Endothelial cell of umbilical vein (primary cell): Measurements from ENCODE around the gene INTS7. TPM values are rescaled to one million over a fixed set of nuclear protein-coding genes. Genes with fewer than 3 reads are reported as not detected.

Source experiments
- BruUV-seq: library from RNA; stranded (reverse); fragments of 400-500 nt; replicated peaks from 2 replicates; lab custom pipeline; 2021; lab: Mats Ljungman, UMichigan
- CTCF ChIA-PET: fragments of 300-600, 350-600 bp; sonication (Branson Sonifier 250); formaldehyde crosslinking; loops from one replicate; lab custom pipeline; 2021; ENCODE audit warnings: antibody characterized with exemption, inconsistent platforms; lab: Charles Lee
- POLR2A ChIA-PET: fragments of 300-600, 350-600 bp; sonication (Branson Sonifier 250); formaldehyde crosslinking; loops from one replicate; lab custom pipeline; 2021; ENCODE audit warnings: antibody characterized with exemption, inconsistent platforms; lab: Charles Lee
- DNase-seq: peaks from one replicate; pipeline ENCODE4 v3.0.0-alpha.2; 2011; ENCODE audit warnings: low read depth, low spot score
- FAIRE-seq: peaks from 2 replicates; lab custom pipeline; 2011; peaks lifted over from hg19 to GRCh38; lab: Jason Lieb, UNC
- H2AFZ ChIP-seq: 2 replicates; pipeline ENCODE4 v1.6.0; 2012; ENCODE audit warnings: low read depth, low read length, control low read depth, inconsistent platforms
- H3K27ac ChIP-seq: 2 replicates; pipeline ENCODE4 v1.5.1; 2011; ENCODE audit warnings: low read depth, mild to moderate bottlenecking, control low read depth, low read length, moderate library complexity; ENCODE audit not compliant: insufficient read depth
- H3K27me3 ChIP-seq, 2 experiments: 2 replicates each; pipeline versions ENCODE4 v1.6.0 to v1.6.1; 2011; ENCODE audit warnings: low read length in 2 of 2, mixed read lengths in 1 of 2; ENCODE audit not compliant: control insufficient read depth in 2 of 2, insufficient read depth in 2 of 2
- H3K36me3 ChIP-seq, 2 experiments: 2 replicates in 1 of 2; 3 replicates in 1 of 2; pipeline ENCODE4 v1.5.1; 2011; ENCODE audit warnings: low read length in 2 of 2, mild to moderate bottlenecking in 1 of 2, moderate library complexity in 1 of 2; ENCODE audit not compliant: control insufficient read depth in 2 of 2, insufficient read depth in 2 of 2; ENCODE audit errors: extremely low read depth in 1 of 2
- H3K4me1 ChIP-seq: 3 replicates; pipeline ENCODE4 v1.5.1; 2011; ENCODE audit warnings: mild to moderate bottlenecking, low read length; ENCODE audit not compliant: control insufficient read depth, insufficient read depth; ENCODE audit errors: extremely low read depth
- H3K4me2 ChIP-seq: 2 replicates; pipeline ENCODE4 v1.6.1; 2011; ENCODE audit warnings: low read length, control low read depth, mixed read lengths; ENCODE audit not compliant: insufficient read depth
- H3K4me3 ChIP-seq, 3 experiments: fragments of 200-600 bp in 1 of 3; sonication (generic), shearing (Covaris generic) in 1 of 3; replicated peaks in 1 of 3; 2 replicates each; pipeline ENCODE4 v1.5.1; 2011 to 2016; ENCODE audit warnings: control low read depth in 3 of 3, low read length in 3 of 3, mild to moderate bottlenecking in 2 of 3, inconsistent platforms in 1 of 3, low read depth in 1 of 3, moderate library complexity in 1 of 3; ENCODE audit not compliant: insufficient read depth in 1 of 3
- H3K79me2 ChIP-seq: 2 replicates; pipeline ENCODE4 v1.6.0; 2012; ENCODE audit warnings: low read length, inconsistent platforms; ENCODE audit not compliant: control insufficient read depth, insufficient read depth
- H3K9ac ChIP-seq: replicated peaks from 2 replicates; pipeline ENCODE3; 2011; ENCODE audit warnings: low read length, control low read depth; ENCODE audit not compliant: insufficient read depth; ENCODE audit errors: extremely low read depth
- H3K9me1 ChIP-seq: replicated peaks from 3 replicates; pipeline ENCODE4 v1.6.0; 2011; ENCODE audit warnings: mild to moderate bottlenecking, low read length; ENCODE audit not compliant: control insufficient read depth, insufficient read depth; ENCODE audit errors: extremely low read depth
- H3K9me3 ChIP-seq: replicated peaks from 2 replicates; pipeline ENCODE4 v1.5.1; 2012; ENCODE audit warnings: low read length, inconsistent platforms; ENCODE audit not compliant: control insufficient read depth, insufficient read depth
- H4K20me1 ChIP-seq: replicated peaks from 2 replicates; pipeline ENCODE3; 2011; ENCODE audit warnings: mild to moderate bottlenecking, low read length; ENCODE audit not compliant: control insufficient read depth, insufficient read depth; ENCODE audit errors: extremely low read depth
- EZH2 ChIP-seq: IDR thresholded peaks from 2 replicates; pipeline ENCODE4 v1.6.1; 2012; ENCODE audit warnings: borderline replicate concordance, low read depth, mild to moderate bottlenecking, moderate library complexity, low read length, inconsistent platforms; ENCODE audit not compliant: severe bottlenecking
- FOS ChIP-seq: IDR thresholded peaks from 2 replicates; pipeline ENCODE4 v1.6.1; 2011; ENCODE audit warnings: mild to moderate bottlenecking, low read length, moderate library complexity, borderline replicate concordance; ENCODE audit not compliant: insufficient read depth
- GATA2 ChIP-seq: IDR thresholded peaks from 2 replicates; pipeline ENCODE4 v1.7.0; 2011; ENCODE audit warnings: low read depth, mild to moderate bottlenecking, moderate library complexity, mixed read lengths, low read length; ENCODE audit not compliant: insufficient read length, insufficient read depth
- JUN ChIP-seq: IDR thresholded peaks from 2 replicates; pipeline ENCODE4 v1.6.1; 2011; ENCODE audit warnings: borderline replicate concordance, low read depth; ENCODE audit not compliant: insufficient read length, insufficient read depth
- MYC ChIP-seq: IDR thresholded peaks from one replicate; pipeline ENCODE4 v1.6.1; 2011; ENCODE audit warnings: mild to moderate bottlenecking, low read depth, low read length
- POLR2A ChIP-seq: IDR thresholded peaks from 2 replicates; pipeline ENCODE4 v1.6.1; 2012; ENCODE audit warnings: low read depth, mild to moderate bottlenecking, control low read depth, low read length
- POLR2AphosphoS5 ChIP-seq: IDR thresholded peaks from 2 replicates; pipeline ENCODE4 v1.6.1; 2012; ENCODE audit warnings: low read depth, mild to moderate bottlenecking, control low read depth, low read length, moderate library complexity; ENCODE audit not compliant: insufficient read depth
- dilution Hi-C: fragments of 300-500 bp; cut with MboI; formaldehyde crosslinking; loops from one replicate; pipeline ENCODE4 v1.15.0; 2019; ENCODE audit warnings: low sequenced_read_pairs; ENCODE audit not compliant: extremely low pct_ligation_motif_present
- intact Hi-C: fragments of 100-400 bp; cut with micrococcal nuclease; formaldehyde crosslinking; loops from one replicate; pipeline ENCODE4 v1.10.0; 2022
- polyA plus RNA-seq, 4 experiments: library from polyadenylated mRNA; depleted of rRNA in 3 of 4; stranded (reverse) in 3 of 4; unstranded in 1 of 4; fragments of >200 nt; gene quantifications; 2 replicates each; pipeline versions ENCODE4 v1.2.1 to v1.2.3, GENCODE V29; 2011 to 2012; ENCODE audit warnings: missing spikeins in 1 of 4
- total RNA-seq: library from RNA; stranded (reverse); gene quantifications from 2 replicates; pipeline ENCODE4 v1.2.3, GENCODE V29; 2021
- TF ChIP-seq, protein P1 (sequence below), 2 donors: IDR thresholded peaks; 1 replicate in 1 of 2; 2 replicates in 1 of 2; pipeline ENCODE4 v1.5.1; 2011; ENCODE audit warnings: low read length in 2 of 2, mild to moderate bottlenecking in 2 of 2, moderate library complexity in 2 of 2, control low read depth in 1 of 2, inconsistent platforms in 1 of 2, low read depth in 1 of 2; ENCODE audit not compliant: insufficient read depth in 1 of 2; ENCODE audit errors: extremely low read depth in 1 of 2
- TF ChIP-seq, protein P2 (sequence below): IDR thresholded peaks from 2 replicates; pipeline ENCODE4 v1.6.1; 2011; ENCODE audit not compliant: insufficient read depth, insufficient read length

Gene INTS7
- total and polyA plus RNA-seq, 2 donors (not counting 3 experiments of a cell fraction or from before 2014, with no cell fraction given), result 9.1 to 18.1 TPM

DNA sequence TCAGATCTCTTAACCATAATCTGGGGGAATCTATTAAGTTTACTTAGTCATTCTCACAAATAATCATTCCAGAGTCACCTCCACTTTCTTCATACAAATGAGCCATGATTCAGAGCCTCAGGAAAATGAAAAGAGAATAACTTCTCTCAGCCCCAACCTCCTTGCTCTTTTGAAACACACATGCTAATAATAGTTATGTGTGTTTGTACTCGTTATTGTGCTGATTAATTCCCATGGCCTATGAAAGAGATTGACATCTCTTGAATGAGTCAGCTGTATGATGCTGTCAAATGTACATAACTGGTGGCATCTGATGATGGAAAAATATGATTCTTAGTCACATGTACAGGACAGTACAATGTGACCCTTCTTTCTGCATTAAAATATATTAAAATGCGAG, 41.7 kb upstream of the INTS7 start:
- ChIA-PET POLR2A (no interaction called here), CTCF (interaction anchor here (1.3 to 2.0 kb wide), 4 partner anchors 11 to 379 kb away, joined by 4 to 7 read pairs (median 4); partner anchors contain the start of genes DTL and INTS7)
- H3K9me3 ChIP-seq, result no peaks in the 10 kb centered on the region
- no peak overlapping the region for H2AFZ ChIP-seq
- no peak overlapping the region for H3K4me3 ChIP-seq
- dilution Hi-C loops (no loop called here), intact Hi-C loops (no loop called here)
- BruUV-seq, result no TSS peak
- H3K4me2 ChIP-seq, result no peak overlapping the region
- FAIRE-seq, result no peak
- H3K4me1 ChIP-seq, result no peaks in the 10 kb centered on the region
- peak; percentile 18 for DNase-seq
- H3K27ac ChIP-seq, result no peak overlapping the region
- no peaks in the 10 kb centered on the region for H3K27me3 ChIP-seq
- TF ChIP-seq, protein P1, sequence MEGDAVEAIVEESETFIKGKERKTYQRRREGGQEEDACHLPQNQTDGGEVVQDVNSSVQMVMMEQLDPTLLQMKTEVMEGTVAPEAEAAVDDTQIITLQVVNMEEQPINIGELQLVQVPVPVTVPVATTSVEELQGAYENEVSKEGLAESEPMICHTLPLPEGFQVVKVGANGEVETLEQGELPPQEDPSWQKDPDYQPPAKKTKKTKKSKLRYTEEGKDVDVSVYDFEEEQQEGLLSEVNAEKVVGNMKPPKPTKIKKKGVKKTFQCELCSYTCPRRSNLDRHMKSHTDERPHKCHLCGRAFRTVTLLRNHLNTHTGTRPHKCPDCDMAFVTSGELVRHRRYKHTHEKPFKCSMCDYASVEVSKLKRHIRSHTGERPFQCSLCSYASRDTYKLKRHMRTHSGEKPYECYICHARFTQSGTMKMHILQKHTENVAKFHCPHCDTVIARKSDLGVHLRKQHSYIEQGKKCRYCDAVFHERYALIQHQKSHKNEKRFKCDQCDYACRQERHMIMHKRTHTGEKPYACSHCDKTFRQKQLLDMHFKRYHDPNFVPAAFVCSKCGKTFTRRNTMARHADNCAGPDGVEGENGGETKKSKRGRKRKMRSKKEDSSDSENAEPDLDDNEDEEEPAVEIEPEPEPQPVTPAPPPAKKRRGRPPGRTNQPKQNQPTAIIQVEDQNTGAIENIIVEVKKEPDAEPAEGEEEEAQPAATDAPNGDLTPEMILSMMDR (IDR thresholded peaks at IDR 0.05; ENCODE audit: extremely low read depth in 1 of 2, insufficient read depth in 1 of 2, low read depth in 1 of 2, low read length in 2 of 2), result no peak
- TF ChIP-seq POLR2AphosphoS5, result no peak
- no peaks in the 10 kb centered on the region for H4K20me1 ChIP-seq
- no peaks in the 10 kb centered on the region for H3K79me2 ChIP-seq
- H3K9me1 ChIP-seq, result no peaks in the 10 kb centered on the region
- H3K9ac ChIP-seq, result no peak overlapping the region
- peaks cover 0 to 7% of the 10 kb centered on the region in 2 experiments for H3K36me3 ChIP-seq

DNA sequence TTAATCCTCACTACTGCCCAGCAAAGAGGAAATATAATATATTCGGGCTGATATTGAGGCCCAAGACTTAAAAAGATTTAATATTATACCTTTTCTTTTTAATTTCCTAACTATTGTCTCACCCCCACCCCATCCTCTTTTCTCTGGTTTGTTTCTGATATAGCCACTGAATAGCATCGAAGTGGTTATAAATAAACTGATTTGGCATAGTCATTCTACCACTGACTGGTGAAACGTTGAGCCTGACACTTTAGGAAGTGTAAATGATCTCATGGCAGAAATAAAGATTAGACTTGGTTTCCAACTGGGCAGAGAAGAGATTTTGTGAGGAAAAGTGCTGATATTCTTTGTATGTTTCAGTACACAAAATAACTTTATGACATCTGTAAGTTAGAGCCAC, 39.5 kb upstream of the INTS7 start:
- Histone ChIP-seq H3K9ac (no peak overlapping the region), H3K36me3 (peaks cover 0 to 7% of the 10 kb centered on the region in 2 experiments), H2AFZ (no peak overlapping the region), H3K4me1 (no peaks in the 10 kb centered on the region), H3K79me2 (no peaks in the 10 kb centered on the region), H3K27me3 (no peaks in the 10 kb centered on the region), H4K20me1 (no peaks in the 10 kb centered on the region), H3K9me1 (no peaks in the 10 kb centered on the region), H3K27ac (no peak overlapping the region), H3K4me2 (no peak overlapping the region), H3K9me3 (no peaks in the 10 kb centered on the region), H3K4me3 (no peak overlapping the region)
- dilution Hi-C loops, result no loop called here
- FAIRE-seq (no peak), DNase-seq (no peak)
- intact Hi-C loops, result no loop called here
- ChIA-PET CTCF (no interaction called here), POLR2A (no interaction called here)
- TF ChIP-seq POLR2A (no peak), GATA2 (no peak), EZH2 (no peak), FOS (no peak), JUN (no peak), POLR2AphosphoS5 (no peak), MYC (no peak)
- TF ChIP-seq, protein P2, sequence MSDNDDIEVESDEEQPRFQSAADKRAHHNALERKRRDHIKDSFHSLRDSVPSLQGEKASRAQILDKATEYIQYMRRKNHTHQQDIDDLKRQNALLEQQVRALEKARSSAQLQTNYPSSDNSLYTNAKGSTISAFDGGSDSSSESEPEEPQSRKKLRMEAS, result no peak
- TF ChIP-seq, protein P1 (IDR thresholded peaks at IDR 0.05; ENCODE audit: extremely low read depth in 1 of 2, insufficient read depth in 1 of 2, low read depth in 1 of 2, low read length in 2 of 2), result no peak
- no TSS peak for BruUV-seq
